Uterus (tissue), 2 donors: ENCODE results near the gene TIMM22.

Experiments
- POLR2A ChIP-seq, 2 donors: fragments of 450-650 bp; IDR thresholded peaks; one replicate each; pipeline ENCODE4 v1.6.1; 2016; ENCODE audit warnings: antibody characterized with exemption in 2 of 2, mild to moderate bottlenecking in 1 of 2, moderate library complexity in 1 of 2
- TF ChIP-seq, protein P1 (sequence below), 4 experiments: fragments of 200-600 bp in 2 of 4; fragments of 450-650 bp in 2 of 4; sonication (generic) in 2 of 4; IDR thresholded peaks; one replicate each; pipeline ENCODE4 v1.5.1; 2016 to 2019; ENCODE audit warnings: antibody characterized with exemption in 4 of 4, mild to moderate bottlenecking in 2 of 4, moderate library complexity in 1 of 4

DNA sequence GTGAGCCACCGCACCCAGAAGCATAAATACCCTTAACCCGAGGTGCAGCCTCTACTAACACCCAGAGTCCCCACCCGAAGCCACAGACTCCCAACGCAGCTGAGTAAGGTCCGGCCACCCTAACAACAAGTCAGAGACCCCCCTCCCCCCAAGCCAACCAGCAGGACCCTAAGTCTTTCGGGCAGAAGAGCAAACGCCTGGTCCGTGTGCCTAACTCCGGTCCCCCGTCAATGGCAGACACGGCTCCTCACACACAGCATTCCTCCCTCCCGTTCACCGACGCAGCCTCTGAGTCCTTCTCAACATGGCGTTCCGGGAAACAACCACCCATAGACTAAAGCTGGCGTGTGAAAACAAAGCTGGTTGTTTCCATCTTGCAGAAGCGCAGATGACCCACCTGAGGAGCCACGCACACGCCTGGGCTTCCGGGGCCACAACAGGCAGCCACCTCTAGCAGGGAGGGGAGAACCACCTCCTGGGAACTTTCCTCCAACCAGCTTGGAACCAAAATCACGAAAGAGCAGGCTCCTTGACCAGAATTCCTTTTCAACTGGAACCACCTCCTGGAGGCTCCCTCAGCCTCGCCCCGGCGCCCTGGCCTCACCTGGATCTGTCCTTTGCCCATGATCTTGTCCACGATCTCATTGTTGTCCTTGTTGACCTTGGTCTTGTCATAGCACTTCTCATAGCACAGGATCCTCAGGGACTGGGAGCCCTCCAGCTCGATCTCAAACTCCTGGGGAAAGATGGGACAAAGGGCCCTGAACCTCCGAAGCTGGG lies 52.7 kb downstream of the TIMM22 start:
- TF ChIP-seq, protein P1, sequence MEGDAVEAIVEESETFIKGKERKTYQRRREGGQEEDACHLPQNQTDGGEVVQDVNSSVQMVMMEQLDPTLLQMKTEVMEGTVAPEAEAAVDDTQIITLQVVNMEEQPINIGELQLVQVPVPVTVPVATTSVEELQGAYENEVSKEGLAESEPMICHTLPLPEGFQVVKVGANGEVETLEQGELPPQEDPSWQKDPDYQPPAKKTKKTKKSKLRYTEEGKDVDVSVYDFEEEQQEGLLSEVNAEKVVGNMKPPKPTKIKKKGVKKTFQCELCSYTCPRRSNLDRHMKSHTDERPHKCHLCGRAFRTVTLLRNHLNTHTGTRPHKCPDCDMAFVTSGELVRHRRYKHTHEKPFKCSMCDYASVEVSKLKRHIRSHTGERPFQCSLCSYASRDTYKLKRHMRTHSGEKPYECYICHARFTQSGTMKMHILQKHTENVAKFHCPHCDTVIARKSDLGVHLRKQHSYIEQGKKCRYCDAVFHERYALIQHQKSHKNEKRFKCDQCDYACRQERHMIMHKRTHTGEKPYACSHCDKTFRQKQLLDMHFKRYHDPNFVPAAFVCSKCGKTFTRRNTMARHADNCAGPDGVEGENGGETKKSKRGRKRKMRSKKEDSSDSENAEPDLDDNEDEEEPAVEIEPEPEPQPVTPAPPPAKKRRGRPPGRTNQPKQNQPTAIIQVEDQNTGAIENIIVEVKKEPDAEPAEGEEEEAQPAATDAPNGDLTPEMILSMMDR (IDR thresholded peaks at IDR 0.05) = no peak
- no peak for TF ChIP-seq POLR2A (IDR thresholded peaks at IDR 0.05)
